Bronchial epithelial cell (primary cell): ENCODE measurements around the gene NR4A3. TPM values are rescaled to one million over a fixed set of nuclear protein-coding genes. Genes with fewer than 3 reads are reported as not detected.

Source experiments
- DNase-seq: peaks from one replicate; pipeline ENCODE4 v3.0.0-alpha.2; 2010; ENCODE audit warnings: low read depth
- FAIRE-seq: peaks from 2 replicates; lab custom pipeline; 2011; peaks lifted over from hg19 to GRCh38; lab: Jason Lieb, UNC
- H3K27me3 ChIP-seq: 2 replicates; pipeline ENCODE4 v1.5.1; 2011; ENCODE audit warnings: low read length; ENCODE audit not compliant: control insufficient read depth, insufficient read depth
- H3K36me3 ChIP-seq: 2 replicates; pipeline ENCODE4 v1.5.1; 2011; ENCODE audit warnings: low read length; ENCODE audit not compliant: control insufficient read depth, insufficient read depth
- H3K4me3 ChIP-seq: 2 replicates; pipeline ENCODE4 v1.5.1; 2011; ENCODE audit warnings: mild to moderate bottlenecking, low read depth, low read length, control low read depth
- total RNA-seq: library from RNA; depleted of rRNA; stranded (reverse); fragments of >200 nt; gene quantifications from 2 replicates; pipeline ENCODE4 v1.2.1, GENCODE V29; 2014
- TF ChIP-seq, protein P1 (sequence below): IDR thresholded peaks from 2 replicates; pipeline ENCODE4 v1.5.1; 2011; ENCODE audit warnings: mild to moderate bottlenecking, moderate library complexity, low read length, control low read depth, inconsistent platforms; ENCODE audit not compliant: insufficient read depth, severe bottlenecking

The NR4A3 gene
- total RNA-seq, 1 donor from 2014 or later = not detected

- TF ChIP-seq, protein P1, sequence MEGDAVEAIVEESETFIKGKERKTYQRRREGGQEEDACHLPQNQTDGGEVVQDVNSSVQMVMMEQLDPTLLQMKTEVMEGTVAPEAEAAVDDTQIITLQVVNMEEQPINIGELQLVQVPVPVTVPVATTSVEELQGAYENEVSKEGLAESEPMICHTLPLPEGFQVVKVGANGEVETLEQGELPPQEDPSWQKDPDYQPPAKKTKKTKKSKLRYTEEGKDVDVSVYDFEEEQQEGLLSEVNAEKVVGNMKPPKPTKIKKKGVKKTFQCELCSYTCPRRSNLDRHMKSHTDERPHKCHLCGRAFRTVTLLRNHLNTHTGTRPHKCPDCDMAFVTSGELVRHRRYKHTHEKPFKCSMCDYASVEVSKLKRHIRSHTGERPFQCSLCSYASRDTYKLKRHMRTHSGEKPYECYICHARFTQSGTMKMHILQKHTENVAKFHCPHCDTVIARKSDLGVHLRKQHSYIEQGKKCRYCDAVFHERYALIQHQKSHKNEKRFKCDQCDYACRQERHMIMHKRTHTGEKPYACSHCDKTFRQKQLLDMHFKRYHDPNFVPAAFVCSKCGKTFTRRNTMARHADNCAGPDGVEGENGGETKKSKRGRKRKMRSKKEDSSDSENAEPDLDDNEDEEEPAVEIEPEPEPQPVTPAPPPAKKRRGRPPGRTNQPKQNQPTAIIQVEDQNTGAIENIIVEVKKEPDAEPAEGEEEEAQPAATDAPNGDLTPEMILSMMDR = peak; percentile 8
- peak within 1 kb of the TSS; percentile 81 for H3K4me3 ChIP-seq
- H3K27me3 ChIP-seq = no peaks in the 10 kb centered on the region
- DNase-seq (peak; percentile 58), FAIRE-seq (no peak)
- no peaks in the 10 kb centered on the region for H3K36me3 ChIP-seq
These were observed 84.9 kb downstream of the NR4A3 start, which contains the start of gene STX17 for GRCh38 chr9:99906403-99907207. STX17 (plus strand) TSS chr9:99906654; CDS start chr9:99915240, 8,586 bp downstream.

GRCh38 chr9:99907208-99907532 is 85.5 kb downstream of the NR4A3 start:
- FAIRE-seq = no peak
- TF ChIP-seq, protein P1 = no peak

DNA sequence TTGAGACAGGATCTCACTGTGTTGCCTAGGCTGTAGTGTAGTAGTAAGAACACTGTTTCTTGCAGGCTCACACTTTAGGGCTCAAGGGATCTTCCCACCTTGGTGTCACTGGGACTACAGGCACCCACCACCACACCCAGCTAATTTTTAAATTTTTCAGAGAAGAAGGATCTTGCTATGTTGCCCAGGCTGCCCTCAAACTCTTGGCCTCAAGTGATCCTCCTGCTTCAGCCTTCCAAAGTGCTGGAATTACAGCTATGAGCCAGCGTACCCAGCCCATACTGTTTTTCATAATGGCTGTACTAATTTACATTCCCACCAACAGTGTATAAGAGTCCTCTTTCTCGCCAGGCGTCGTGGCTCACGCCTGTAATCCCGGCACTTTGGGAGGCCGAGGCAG is 89.9 kb downstream of the NR4A3 start:
- H3K27me3 ChIP-seq = no peaks in the 10 kb centered on the region
- FAIRE-seq (no peak), DNase-seq (no peak)
- no peak overlapping the region for H3K4me3 ChIP-seq
- peaks cover 1% of the 10 kb centered on the region for H3K36me3 ChIP-seq
- TF ChIP-seq, protein P1 = no peak

More at GRCh38 chr9:99907208-99907532, 85.5 kb downstream of the NR4A3 start:
- no peak for DNase-seq
- H3K36me3 ChIP-seq = no peaks in the 10 kb centered on the region
- no peaks in the 10 kb centered on the region for H3K27me3 ChIP-seq
- H3K4me3 ChIP-seq = peak overlapping the region; percentile 81

Other genes starting within 250 kb of the NR4A3 start
- 12.1 and 20.4 TPM in 2 replicates for gene STX17, start 84.8 kb downstream of the NR4A3 start, total RNA-seq